ENCODE results near the gene ST3GAL6. TPM values are rescaled to one million over a fixed set of nuclear protein-coding genes. Genes with fewer than 3 reads are reported as not detected.
A peak's percentile ranks its signal among the peaks of the same experiment; 100 is the strongest.

ST3GAL6 gene
- total RNA-seq, 1 donor from 2014 or later: 2.9 TPM

DNA sequence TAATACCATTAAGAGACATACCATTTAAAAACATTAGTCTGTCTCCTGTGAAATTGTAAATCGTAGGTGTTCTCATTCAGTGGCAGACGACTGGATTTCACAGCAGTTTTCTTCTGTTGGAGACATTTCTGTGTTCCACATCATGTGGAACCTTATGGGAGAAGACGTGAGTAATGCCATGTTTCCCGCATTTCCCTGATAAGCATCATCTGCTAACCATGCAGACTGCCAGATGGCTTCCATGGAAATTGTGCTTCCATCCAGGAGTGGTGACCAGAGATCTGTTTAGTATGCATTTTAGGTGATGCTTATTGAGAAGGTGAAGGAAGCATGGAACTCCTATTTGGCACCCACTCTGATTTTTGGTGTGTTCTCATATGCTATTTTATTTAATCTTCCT is 28.4 kb upstream of the ST3GAL6 start:
- TF ChIP-seq, protein P1, sequence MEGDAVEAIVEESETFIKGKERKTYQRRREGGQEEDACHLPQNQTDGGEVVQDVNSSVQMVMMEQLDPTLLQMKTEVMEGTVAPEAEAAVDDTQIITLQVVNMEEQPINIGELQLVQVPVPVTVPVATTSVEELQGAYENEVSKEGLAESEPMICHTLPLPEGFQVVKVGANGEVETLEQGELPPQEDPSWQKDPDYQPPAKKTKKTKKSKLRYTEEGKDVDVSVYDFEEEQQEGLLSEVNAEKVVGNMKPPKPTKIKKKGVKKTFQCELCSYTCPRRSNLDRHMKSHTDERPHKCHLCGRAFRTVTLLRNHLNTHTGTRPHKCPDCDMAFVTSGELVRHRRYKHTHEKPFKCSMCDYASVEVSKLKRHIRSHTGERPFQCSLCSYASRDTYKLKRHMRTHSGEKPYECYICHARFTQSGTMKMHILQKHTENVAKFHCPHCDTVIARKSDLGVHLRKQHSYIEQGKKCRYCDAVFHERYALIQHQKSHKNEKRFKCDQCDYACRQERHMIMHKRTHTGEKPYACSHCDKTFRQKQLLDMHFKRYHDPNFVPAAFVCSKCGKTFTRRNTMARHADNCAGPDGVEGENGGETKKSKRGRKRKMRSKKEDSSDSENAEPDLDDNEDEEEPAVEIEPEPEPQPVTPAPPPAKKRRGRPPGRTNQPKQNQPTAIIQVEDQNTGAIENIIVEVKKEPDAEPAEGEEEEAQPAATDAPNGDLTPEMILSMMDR (IDR thresholded peaks at IDR 0.05; ENCODE audit: insufficient read depth, low read length, severe bottlenecking): no peak
- no peak overlapping the region for H3K4me3 ChIP-seq (ENCODE audit: low read depth, low read length)
- no peak for DNase-seq (ENCODE audit: low read depth)
- FAIRE-seq: no peak
- no peaks in the 10 kb centered on the region for H3K36me3 ChIP-seq (ENCODE audit: control insufficient read depth, insufficient read depth, low read length)
- no peaks in the 10 kb centered on the region for H3K27me3 ChIP-seq (ENCODE audit: control insufficient read depth, insufficient read depth, low read length)

DNA sequence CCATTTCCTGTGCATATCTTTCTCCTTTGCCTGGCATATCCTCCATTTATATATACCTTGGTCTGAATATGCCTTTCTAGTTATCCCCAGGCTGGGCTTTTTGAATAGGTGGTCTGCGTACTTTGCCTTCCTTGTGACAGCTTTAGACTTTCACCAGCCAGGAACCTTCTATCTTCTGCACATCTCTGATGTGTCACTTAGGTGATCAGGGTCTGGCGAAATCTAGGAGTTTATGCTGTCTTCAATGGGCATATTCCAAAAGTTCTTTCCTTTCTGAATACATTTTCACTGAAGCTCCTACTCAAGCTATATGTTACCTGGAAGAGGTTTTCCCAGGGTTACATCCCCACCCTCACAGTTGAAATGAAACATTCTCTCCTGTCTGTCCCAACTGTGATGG is 27.8 kb upstream of the ST3GAL6 start:
- Histone ChIP-seq H3K36me3 (ENCODE audit: control insufficient read depth, insufficient read depth, low read length) (no peaks in the 10 kb centered on the region), H3K27me3 (ENCODE audit: control insufficient read depth, insufficient read depth, low read length) (no peaks in the 10 kb centered on the region), H3K4me3 (ENCODE audit: low read depth, low read length) (no peak overlapping the region)
- no peak for DNase-seq (ENCODE audit: low read depth)
- TF ChIP-seq, protein P1 (IDR thresholded peaks at IDR 0.05; ENCODE audit: insufficient read depth, low read length, severe bottlenecking): no peak
- FAIRE-seq: peak; percentile 18

DNA sequence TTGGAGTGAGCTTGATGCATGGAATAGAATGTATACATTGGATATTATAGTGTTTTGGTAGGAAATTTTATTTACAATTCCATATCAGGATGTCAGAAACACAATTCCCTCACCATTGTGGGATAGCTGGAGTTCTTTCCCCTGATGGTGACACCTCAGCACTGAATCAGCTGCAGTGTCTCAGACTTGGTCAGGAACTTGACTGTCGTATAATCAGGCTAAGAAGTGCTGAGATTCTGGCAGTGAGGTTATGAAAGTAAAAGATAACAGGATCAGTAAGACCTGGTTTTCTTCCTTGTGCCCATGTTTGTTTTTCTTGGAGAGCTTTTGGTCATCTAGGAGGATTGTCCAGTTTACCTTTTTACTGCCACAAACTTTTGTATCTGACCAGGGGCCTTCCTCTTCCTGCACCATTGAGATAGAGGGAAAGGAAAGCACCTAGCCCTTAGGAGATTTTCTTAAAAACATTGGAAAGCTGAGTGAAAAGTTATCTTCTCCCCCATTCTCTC is 27.3 kb upstream of the ST3GAL6 start:
- DNase-seq (ENCODE audit: low read depth) (peak; percentile 29), FAIRE-seq (no peak)

DNA sequence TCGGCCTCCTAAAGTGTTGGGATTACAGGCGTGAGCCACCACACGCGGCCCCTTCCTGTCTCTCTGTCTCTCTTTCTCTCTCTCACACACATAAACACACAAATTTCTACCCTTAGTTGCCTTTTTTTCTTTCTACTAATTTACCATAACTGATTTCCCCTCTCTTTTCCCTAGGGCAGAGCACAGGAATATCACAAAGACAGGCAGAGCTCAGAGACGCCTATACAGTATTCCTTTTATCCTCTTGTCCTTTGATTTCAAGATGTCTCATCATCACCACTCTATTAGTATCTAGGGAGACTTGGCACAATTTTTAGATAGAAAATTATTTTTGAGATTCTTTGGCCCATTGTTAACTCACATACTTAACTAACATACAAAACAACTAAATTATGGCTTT is 25.8 kb upstream of the ST3GAL6 start:
- FAIRE-seq (no peak), DNase-seq (ENCODE audit: low read depth) (no peak)
- no peaks in the 10 kb centered on the region for H3K27me3 ChIP-seq (ENCODE audit: control insufficient read depth, insufficient read depth, low read length)
- no peaks in the 10 kb centered on the region for H3K36me3 ChIP-seq (ENCODE audit: control insufficient read depth, insufficient read depth, low read length)
- H3K4me3 ChIP-seq (ENCODE audit: low read depth, low read length): no peak overlapping the region
- TF ChIP-seq, protein P1 (IDR thresholded peaks at IDR 0.05; ENCODE audit: insufficient read depth, low read length, severe bottlenecking): no peak

More for the DNA sequence above, 27.3 kb upstream of the ST3GAL6 start:
- Histone ChIP-seq H3K4me3 (ENCODE audit: low read depth, low read length) (no peak overlapping the region), H3K36me3 (ENCODE audit: control insufficient read depth, insufficient read depth, low read length) (no peaks in the 10 kb centered on the region), H3K27me3 (ENCODE audit: control insufficient read depth, insufficient read depth, low read length) (no peaks in the 10 kb centered on the region)
- TF ChIP-seq, protein P1 (IDR thresholded peaks at IDR 0.05; ENCODE audit: insufficient read depth, low read length, severe bottlenecking): no peak

DNA sequence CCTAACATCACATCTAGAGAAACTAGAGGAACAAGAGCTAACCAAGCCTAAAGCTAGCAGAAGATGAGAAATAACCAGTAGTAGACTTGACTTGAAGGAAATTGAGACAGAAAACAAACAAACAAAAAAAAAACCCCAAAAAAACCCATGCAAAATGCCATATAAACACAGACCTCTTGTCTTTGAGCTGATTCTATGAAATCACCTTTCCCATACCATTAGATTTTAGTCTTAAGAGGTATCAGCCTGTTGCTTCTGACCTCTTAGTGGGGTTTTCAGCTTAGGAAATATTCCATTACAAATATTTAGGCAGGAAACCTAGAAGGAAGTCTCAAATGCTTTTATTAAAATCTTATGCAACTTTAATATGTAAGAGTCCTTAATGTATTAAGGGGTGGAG is 23.9 kb upstream of the ST3GAL6 start:
- FAIRE-seq (no peak), DNase-seq (ENCODE audit: low read depth) (no peak)
- Histone ChIP-seq H3K27me3 (ENCODE audit: control insufficient read depth, insufficient read depth, low read length) (no peaks in the 10 kb centered on the region), H3K4me3 (ENCODE audit: low read depth, low read length) (no peak overlapping the region), H3K36me3 (ENCODE audit: control insufficient read depth, insufficient read depth, low read length) (no peaks in the 10 kb centered on the region)
- TF ChIP-seq, protein P1 (IDR thresholded peaks at IDR 0.05; ENCODE audit: insufficient read depth, low read length, severe bottlenecking): no peak

DNA sequence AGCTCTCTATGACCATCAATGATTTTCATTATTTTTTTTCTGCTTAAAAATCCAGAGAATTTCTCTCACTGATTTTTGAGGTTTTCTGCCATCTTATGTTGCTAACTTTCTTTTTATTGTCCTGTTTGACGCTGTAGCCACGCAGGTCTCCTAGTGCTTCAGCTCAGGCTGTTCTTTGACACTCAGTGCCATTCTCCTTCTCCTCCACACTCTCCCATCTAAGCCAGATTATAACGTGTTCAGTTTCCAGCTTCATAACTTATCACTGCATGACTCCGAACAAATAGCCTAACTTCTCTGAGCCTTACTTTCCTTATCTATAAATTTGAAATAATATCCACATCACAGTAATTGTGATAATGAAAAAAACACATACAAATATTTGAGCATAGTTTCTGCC is 22.8 kb upstream of the ST3GAL6 start:
- TF ChIP-seq, protein P1 (IDR thresholded peaks at IDR 0.05; ENCODE audit: insufficient read depth, low read length, severe bottlenecking): no peak
- H3K4me3 ChIP-seq (ENCODE audit: low read depth, low read length): no peak overlapping the region
- no peak for FAIRE-seq
- H3K27me3 ChIP-seq (ENCODE audit: control insufficient read depth, insufficient read depth, low read length): no peaks in the 10 kb centered on the region
- H3K36me3 ChIP-seq (ENCODE audit: control insufficient read depth, insufficient read depth, low read length): no peaks in the 10 kb centered on the region
- no peak for DNase-seq (ENCODE audit: low read depth)
